ENCODE measurements around the gene SULF2. TPM values are rescaled to one million over a fixed set of nuclear protein-coding genes. Genes with fewer than 3 reads are reported as not detected.

SULF2 gene
- total and polyA plus RNA-seq, 2 of the 13 experiments (the other 11 are each of a cell fraction or from before 2014, with no cell fraction given), result 7.2 to 50.9 TPM

- TF ChIP-seq PATZ1 (CRISPR knock-in tag; IDR thresholded peaks at IDR 0.05) (peak; percentile 54; the same call in 1 of the 2 replicates), ZNF574 (CRISPR knock-in tag; IDR thresholded peaks at IDR 0.05) (peak; percentile 24; the same call in 1 of the 2 replicates), ZNF484 (CRISPR knock-in tag; IDR thresholded peaks at IDR 0.05; ENCODE audit: borderline replicate concordance, low read depth) (no peak), ZNF205 (CRISPR knock-in tag; IDR thresholded peaks at IDR 0.05) (peak; percentile 52; the same call in 1 of the 2 replicates), ZNF687 (CRISPR knock-in tag; IDR thresholded peaks at IDR 0.05) (peak; percentile 62), SMARCE1 (IDR thresholded peaks at IDR 0.05; ENCODE audit: borderline replicate concordance) (no peak), ZBTB49 (CRISPR knock-in tag; IDR thresholded peaks at IDR 0.05; ENCODE audit: borderline replicate concordance) (0 out of 2 replicates have a peak, but pooled peaks have one; percentile 79), FOXO1 (CRISPR knock-in tag; IDR thresholded peaks at IDR 0.05) (peak; percentile 48; the same call in 1 of the 2 replicates), ELF4 (CRISPR knock-in tag; IDR thresholded peaks at IDR 0.05; ENCODE audit: borderline replicate concordance) (no peak), MAF1 (CRISPR knock-in tag; IDR thresholded peaks at IDR 0.05; ENCODE audit: borderline replicate concordance) (no peak), NR1H2 (CRISPR knock-in tag; IDR thresholded peaks at IDR 0.05; ENCODE audit: borderline replicate concordance, low read depth) (no peak), SOX6 (IDR thresholded peaks at IDR 0.05) (no peak), SOX6 (CRISPR knock-in tag; IDR thresholded peaks at IDR 0.05) (peak; percentile 37; the same call in 1 of the 2 replicates), ZBTB2 (CRISPR knock-in tag; IDR thresholded peaks at IDR 0.05; ENCODE audit: low read depth) (no peak), SMAD1 (CRISPR knock-in tag; IDR thresholded peaks at IDR 0.05; ENCODE audit: borderline replicate concordance, low read depth) (peak; percentile 35; the same call in 1 of the 2 replicates)
These were observed 121.8 kb downstream of the SULF2 start (continued) for GRCh38 chr20:47663354-47664067.

All from HepG2 (cell line).